NCI-H524 (cell line): ENCODE data around the gene PRPF6.

Experiments used
- DNase-seq, 2 experiments: peaks; one replicate each; lab custom pipeline; 2025; lab: John Stamatoyannopoulos, UW

The PRPF6 gene

DNA sequence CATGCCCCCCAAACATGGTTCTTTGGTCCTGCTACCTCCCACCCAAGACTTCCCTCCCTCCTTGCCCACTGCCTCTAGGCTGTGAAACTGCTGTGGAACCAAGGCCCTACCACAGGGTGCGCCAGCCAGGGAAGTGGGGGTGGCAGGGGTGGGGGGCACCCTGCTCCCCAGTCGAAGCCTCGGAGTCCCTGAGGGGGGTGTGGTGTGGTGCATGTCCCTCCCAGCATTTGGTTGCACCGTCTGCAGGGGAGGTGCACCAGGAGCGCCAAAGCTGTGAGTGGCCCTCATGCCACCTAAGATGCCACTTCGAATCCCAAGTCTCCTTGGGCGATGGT, 96.6 kb downstream of the PRPF6 start:
- DNase-seq = no peak

DNA sequence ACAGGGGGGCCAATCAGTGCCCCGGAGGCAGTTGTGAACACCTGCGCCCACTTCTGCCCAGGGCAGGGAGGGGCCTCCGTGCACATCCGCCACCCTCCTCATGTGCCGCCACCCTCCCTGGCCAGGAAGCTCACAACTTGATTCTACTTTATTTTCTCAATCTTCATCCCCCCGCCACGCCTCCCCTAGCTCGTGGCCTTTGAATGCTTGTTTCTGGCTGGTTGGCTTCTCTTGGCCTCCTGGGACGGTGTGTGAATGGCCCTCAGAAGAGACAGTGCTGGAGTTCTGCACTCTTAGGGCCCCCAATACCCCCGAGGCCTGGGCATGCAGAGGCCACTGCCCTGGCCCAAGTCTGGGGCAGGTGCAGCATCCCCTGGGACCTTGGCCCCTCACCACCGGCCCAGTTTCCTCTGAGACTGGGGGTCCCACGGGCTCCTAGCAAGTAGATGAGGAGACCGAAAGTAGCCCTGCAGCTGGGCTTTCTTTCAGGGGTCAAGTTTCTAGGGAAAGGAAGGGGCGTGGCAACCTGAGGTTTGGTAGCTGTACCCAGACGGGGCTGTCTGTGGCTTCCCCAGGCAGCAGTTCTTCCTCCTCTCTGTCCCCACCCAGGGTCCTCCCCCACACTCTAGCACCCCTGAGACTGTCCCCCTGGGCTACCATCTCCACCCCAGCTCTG, 97.1 kb downstream of the PRPF6 start:
- DNase-seq = no peak

GRCh38 chr20:64078934-64079272, 98.0 kb downstream of the PRPF6 start:
- no peak for DNase-seq

GRCh38 chr20:64079273-64080012, 98.5 kb downstream of the PRPF6 start, which contains the start of gene RGS19:
Gene RGS19 (minus strand): TSS chr20:64079518. CDS start chr20:64076886, 2,632 bp downstream.
- DNase-seq = peak in 1 of 2 experiments; percentile 75

DNA sequence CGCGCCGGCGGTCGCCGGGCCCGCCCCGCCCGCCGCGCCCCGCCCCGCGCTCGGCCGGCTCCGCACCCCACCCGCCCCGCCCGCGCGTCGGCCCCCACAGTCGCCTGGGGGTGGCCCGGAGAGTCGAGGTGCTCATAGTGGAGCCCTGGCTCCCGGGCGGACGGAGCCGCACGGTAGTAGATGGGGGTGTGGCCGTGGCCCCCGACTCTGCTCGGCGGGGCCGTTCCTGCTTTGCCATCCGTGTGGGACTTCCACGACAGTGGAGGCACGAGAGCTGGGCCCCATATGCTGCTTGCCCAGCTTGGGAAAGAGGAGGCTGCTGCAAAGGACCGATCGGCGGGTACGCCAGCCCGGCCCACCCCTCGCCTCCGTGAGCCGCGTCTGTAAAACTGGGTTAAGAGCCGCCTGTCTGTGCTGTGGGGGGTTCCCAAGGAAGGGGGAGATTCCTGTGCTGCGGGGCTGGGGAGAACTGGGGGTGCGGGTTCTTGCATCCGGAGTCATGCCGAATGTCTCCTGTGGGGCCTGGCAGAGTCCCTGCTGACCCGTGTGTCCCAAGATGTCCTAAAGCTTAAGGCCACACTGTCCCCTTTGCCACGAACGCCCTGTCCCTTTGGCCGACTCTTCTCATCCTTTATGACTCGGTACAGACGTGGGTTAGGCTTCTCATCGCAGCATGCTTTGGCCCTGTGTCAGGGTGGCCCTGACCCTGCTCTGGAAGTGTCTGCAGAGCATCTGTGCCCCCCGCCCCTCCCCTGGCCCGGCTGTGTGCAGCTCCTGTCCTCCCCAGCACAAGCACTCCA, 99.3 kb downstream of the PRPF6 start, which contains the start of gene OPRL1:
Gene OPRL1 (plus strand): TSS at position 70 of the 800 bp plus-strand sequence. CDS start 12,639 bp downstream, outside the sequence.
- no peak for DNase-seq

- no peak for DNase-seq
Measured at GRCh38 chr20:64080813-64081623, 100.1 kb downstream of the PRPF6 start.

- DNase-seq = no peak
Measured at GRCh38 chr20:64081624-64081964, 100.7 kb downstream of the PRPF6 start.

DNA sequence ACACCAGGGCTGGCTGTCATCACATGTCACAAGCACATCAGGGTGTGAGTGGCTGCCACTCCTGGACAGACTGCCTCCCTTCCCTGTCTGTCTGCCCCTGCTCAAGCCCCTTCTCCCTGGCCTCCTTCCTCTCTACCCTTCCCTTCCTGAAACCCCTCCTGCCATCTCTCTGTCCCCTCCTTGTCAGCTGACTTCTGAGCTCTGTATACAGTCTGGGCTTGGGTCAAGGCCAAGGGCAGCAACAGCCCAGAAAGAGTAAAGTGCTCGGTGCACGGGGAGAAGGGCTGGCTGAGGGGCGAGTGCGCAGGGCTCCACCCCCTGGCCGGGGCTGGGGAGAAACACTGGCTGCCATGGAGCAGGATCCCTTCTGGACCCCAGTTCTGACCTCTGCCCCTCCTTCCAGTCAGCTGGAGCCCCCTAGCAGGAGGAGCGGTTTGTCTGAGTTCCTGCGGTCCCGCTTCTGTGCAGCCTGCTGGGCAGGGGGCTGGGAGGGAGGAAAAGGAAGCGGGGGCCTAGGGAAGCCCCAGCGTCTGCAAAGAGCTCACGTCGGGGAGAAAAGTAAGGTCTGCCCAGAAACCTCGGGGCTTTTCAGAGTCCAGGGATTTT, 101.3 kb downstream of the PRPF6 start:
- no peak for DNase-seq
